Prostate gland (tissue), 2 donors: ENCODE data around the gene SRPX2.

ENCODE experiments used
- CTCF ChIP-seq, 4 experiments: fragments of 200-600 bp in 2 of 4; fragments of 450-650 bp in 2 of 4; sonication (generic) in 2 of 4; IDR thresholded peaks; 1 replicate in 3 of 4; 2 replicates in 1 of 4; pipeline ENCODE4 v1.5.1; 2016 to 2019; ENCODE audit warnings: antibody characterized with exemption in 4 of 4, mild to moderate bottlenecking in 2 of 4, moderate library complexity in 2 of 4
- POLR2A ChIP-seq: fragments of 450-650 bp; IDR thresholded peaks from one replicate; pipeline ENCODE4 v1.6.1; 2016; ENCODE audit warnings: antibody characterized with exemption, mild to moderate bottlenecking

- TF ChIP-seq POLR2A, result no peak
- TF ChIP-seq CTCF (IDR thresholded peaks at IDR 0.05), result no peak
Measured at GRCh38 chrX:100606753-100607152, 37.2 kb upstream of the SRPX2 start.
